Measurements from ENCODE around the gene C19orf38. TPM values are rescaled to one million over a fixed set of nuclear protein-coding genes. Genes with fewer than 3 reads are reported as not detected.
A peak's percentile ranks its signal among the peaks of the same experiment; 100 is the strongest.

The C19orf38 gene
- total RNA-seq, 1 experiment from 2014 or later = 0.36 TPM

- no peak for DNase-seq (ENCODE audit: low read depth)
Observed at GRCh38 chr19:10908380-10908960, 60.3 kb downstream of the C19orf38 start.

GRCh38 chr19:10911579-10912363, 63.6 kb downstream of the C19orf38 start:
- peak; percentile 44 for DNase-seq (ENCODE audit: low read depth)

GRCh38 chr19:10912619-10913018, 64.4 kb downstream of the C19orf38 start:
- no peak for DNase-seq (ENCODE audit: low read depth)

- no peak for DNase-seq (ENCODE audit: low read depth)
Observed at GRCh38 chr19:10913716-10914340, 65.6 kb downstream of the C19orf38 start.

- peak; percentile 100 for DNase-seq (ENCODE audit: low read depth)
Observed at GRCh38 chr19:10915130-10916091, 67.2 kb downstream of the C19orf38 start.

- DNase-seq (ENCODE audit: low read depth) = no peak
Observed at GRCh38 chr19:10916602-10917001, 68.4 kb downstream of the C19orf38 start.

- DNase-seq (ENCODE audit: low read depth) = no peak
Observed at GRCh38 chr19:10918359-10918758, 70.1 kb downstream of the C19orf38 start.

Other genes with a start within 250 kb of the C19orf38 start
- gene SLC44A2, start 222.9 kb upstream of the C19orf38 start, total RNA-seq (2014; rRNA removed; shearing (Covaris generic)) = 16.5 and 21.1 TPM in 2 replicates
- 102 and 107 TPM in 2 replicates for gene ILF3, start 194.1 kb upstream of the C19orf38 start, total RNA-seq (2014; rRNA removed; shearing (Covaris generic))
- gene QTRT1, start 147.0 kb upstream of the C19orf38 start, total RNA-seq (2014; rRNA removed; shearing (Covaris generic)) = 18.4 and 25.5 TPM in 2 replicates
- gene DNM2, start 130.3 kb upstream of the C19orf38 start, total RNA-seq (2014; rRNA removed; shearing (Covaris generic)) = 46.6 and 77.3 TPM in 2 replicates
- gene TMED1, start 12.2 kb upstream of the C19orf38 start, total RNA-seq (2014; rRNA removed; shearing (Covaris generic)) = 39.8 and 77.3 TPM in 2 replicates
- 22.2 and 23.9 TPM in 2 replicates for gene CARM1, start 23.1 kb downstream of the C19orf38 start, total RNA-seq (2014; rRNA removed; shearing (Covaris generic))
- 34.1 and 38.3 TPM in 2 replicates for gene YIPF2, start 80.2 kb downstream of the C19orf38 start, total RNA-seq (2014; rRNA removed; shearing (Covaris generic))
- gene TIMM29, start 80.4 kb downstream of the C19orf38 start, total RNA-seq (2014; rRNA removed; shearing (Covaris generic)) = 20.4 and 32.0 TPM in 2 replicates
- gene SMARCA4, start 112.6 kb downstream of the C19orf38 start, total RNA-seq (2014; rRNA removed; shearing (Covaris generic)) = 59.4 and 72.9 TPM in 2 replicates
- 44.0 and 46.7 TPM in 2 replicates for gene LDLR, start 241.0 kb downstream of the C19orf38 start, total RNA-seq (2014; rRNA removed; shearing (Covaris generic))